Fibroblast of the aortic adventitia (primary cell): Measurements from ENCODE around the gene KCNT1. TPM values are rescaled to one million over a fixed set of nuclear protein-coding genes. Genes with fewer than 3 reads are reported as not detected.

Experiments used
- DNase-seq: peaks from one replicate; pipeline ENCODE4 v3.0.0-alpha.2; 2010; ENCODE audit warnings: low read depth
- H3K4me3 ChIP-seq: 2 replicates; pipeline ENCODE4 v1.5.1; 2011; ENCODE audit warnings: low read depth, mild to moderate bottlenecking, control low read depth, low read length, moderate library complexity
- CTCF ChIP-seq: IDR thresholded peaks from 2 replicates; pipeline ENCODE4 v1.5.1; 2011; ENCODE audit warnings: mild to moderate bottlenecking, low read length, control low read depth, inconsistent platforms; ENCODE audit not compliant: insufficient read depth
- total RNA-seq: library from RNA; depleted of rRNA; stranded (reverse); fragments of >200 nt; gene quantifications from 2 replicates; pipeline ENCODE4 v1.2.3, GENCODE V29; 2012; ENCODE audit warnings: low replicate concordance

Gene KCNT1
- total RNA-seq, 1 donor = not detected

- TF ChIP-seq CTCF = no peak
- no peak overlapping the region for H3K4me3 ChIP-seq
- DNase-seq = no peak
These were observed 9.6 kb upstream of the KCNT1 start for GRCh38 chr9:135692410-135692809.

GRCh38 chr9:135693265-135693664, 8.7 kb upstream of the KCNT1 start:
- DNase-seq = no peak
- TF ChIP-seq CTCF = no peak
- no peak overlapping the region for H3K4me3 ChIP-seq

- TF ChIP-seq CTCF = no peak
- DNase-seq = no peak
- no peak overlapping the region for H3K4me3 ChIP-seq
These were observed 8.2 kb upstream of the KCNT1 start for GRCh38 chr9:135693771-135694170.

GRCh38 chr9:135694414-135694813, 7.6 kb upstream of the KCNT1 start:
- no peak for DNase-seq
- no peak overlapping the region for H3K4me3 ChIP-seq
- TF ChIP-seq CTCF = no peak

- no peak overlapping the region for H3K4me3 ChIP-seq
- DNase-seq = no peak
- TF ChIP-seq CTCF = no peak
These were observed 6.9 kb upstream of the KCNT1 start for GRCh38 chr9:135695036-135695435.

- H3K4me3 ChIP-seq = no peak overlapping the region
- DNase-seq = no peak
- no peak for TF ChIP-seq CTCF
These were observed 6.3 kb upstream of the KCNT1 start for GRCh38 chr9:135695642-135696041.

GRCh38 chr9:135696446-135696845, 5.5 kb upstream of the KCNT1 start:
- no peak overlapping the region for H3K4me3 ChIP-seq
- DNase-seq = no peak
- TF ChIP-seq CTCF = no peak
